DOHH2 (cell line): ENCODE results near the gene LTBR.

ENCODE experiments used
- H3F3A ChIP-seq: fragments of 200-600 bp; sonication (generic), shearing (Covaris generic); 2 replicates; pipeline ENCODE4 v1.6.0; 2016; ENCODE audit warnings: antibody characterized with exemption, mild to moderate bottlenecking; ENCODE audit not compliant: control insufficient read depth, insufficient read depth
- H3K27ac ChIP-seq: fragments of 200-600 bp; sonication (generic); 2 replicates; pipeline ENCODE4 v1.5.1; 2014; ENCODE audit warnings: low read depth, mild to moderate bottlenecking, low read length, moderate library complexity
- H3K27me3 ChIP-seq: fragments of 200-600 bp; sonication (generic); 2 replicates; pipeline ENCODE4 v1.6.1; 2014; ENCODE audit warnings: mild to moderate bottlenecking, low read length, mixed read lengths; ENCODE audit not compliant: control insufficient read depth
- H3K36me3 ChIP-seq: fragments of 200-600 bp; sonication (generic); 2 replicates; pipeline ENCODE4 v1.6.1; 2014; ENCODE audit warnings: mild to moderate bottlenecking, low read length, moderate library complexity, mixed read lengths; ENCODE audit not compliant: control insufficient read depth
- H3K4me1 ChIP-seq: fragments of 200-600 bp; sonication (generic); 2 replicates; pipeline ENCODE4 v1.6.1; 2014; ENCODE audit warnings: mild to moderate bottlenecking, low read length, mixed read lengths; ENCODE audit not compliant: control insufficient read depth
- H3K4me2 ChIP-seq: fragments of 200-600 bp; sonication (generic); 2 replicates; pipeline ENCODE4 v1.6.0; 2014; ENCODE audit warnings: mild to moderate bottlenecking, low read length, moderate library complexity
- H3K4me3 ChIP-seq: fragments of 200-600 bp; sonication (generic); 2 replicates; pipeline ENCODE4 v1.5.1; 2014; ENCODE audit warnings: mild to moderate bottlenecking, low read length, mixed read lengths
- H3K79me2 ChIP-seq: fragments of 200-600 bp; sonication (generic); 2 replicates; pipeline ENCODE4 v1.6.1; 2014; ENCODE audit warnings: mild to moderate bottlenecking, low read length, mixed read lengths; ENCODE audit not compliant: control insufficient read depth
- H3K9me2 ChIP-seq: fragments of 200-600 bp; sonication (generic); replicated peaks from 2 replicates; pipeline ENCODE4 v1.6.1; 2014; ENCODE audit warnings: mild to moderate bottlenecking, low read length, mixed read lengths; ENCODE audit not compliant: control insufficient read depth
- H3K9me3 ChIP-seq: fragments of 200-600 bp; sonication (generic); 2 replicates; pipeline ENCODE4 v1.6.1; 2014; ENCODE audit warnings: antibody characterized with exemption, low read length, mixed read lengths; ENCODE audit not compliant: control insufficient read depth, insufficient read depth
- H4K20me1 ChIP-seq: fragments of 200-600 bp; sonication (generic); 2 replicates; pipeline ENCODE4 v1.6.0; 2014; ENCODE audit warnings: low read depth, mild to moderate bottlenecking, antibody characterized with exemption, low read length, moderate library complexity; ENCODE audit not compliant: control insufficient read depth, insufficient read depth
- EZH2phosphoT487 ChIP-seq: fragments of 200-600 bp; sonication (generic); IDR thresholded peaks from 2 replicates; pipeline ENCODE4 v1.6.1; 2017; ENCODE audit warnings: borderline replicate concordance, mild to moderate bottlenecking, antibody characterized with exemption, low read length, moderate library complexity, mixed read lengths
- TF ChIP-seq, protein P1 (sequence below): fragments of 200-600 bp; sonication (generic); IDR thresholded peaks from one replicate; pipeline ENCODE4 v1.5.1; 2014; ENCODE audit warnings: antibody characterized with exemption, mild to moderate bottlenecking, low read depth, low read length; ENCODE audit not compliant: poor library complexity, severe bottlenecking

Gene LTBR

DNA sequence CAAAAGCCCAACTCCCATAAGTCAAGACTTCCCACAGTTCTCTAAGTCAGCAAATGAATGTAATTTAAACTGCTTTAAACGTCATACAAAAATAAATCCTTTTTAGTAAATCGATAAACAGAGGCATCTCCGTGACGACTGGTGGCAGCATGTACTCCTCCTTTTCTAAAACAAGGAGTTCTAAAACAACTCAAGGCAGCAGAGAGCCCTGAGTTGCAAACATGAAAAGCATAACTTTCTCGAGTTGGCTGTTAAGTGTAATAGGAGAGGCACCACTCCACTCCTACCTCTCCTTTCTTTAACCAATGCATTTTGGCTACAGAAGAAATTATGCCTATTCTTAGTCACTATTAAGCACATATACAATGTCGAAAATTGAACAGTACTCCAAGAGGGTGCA is 22.0 kb downstream of the LTBR start:
- Histone ChIP-seq H3K4me1 (no peaks in the 10 kb centered on the region), H3F3A (no peaks in the 10 kb centered on the region), H3K4me2 (no peak overlapping the region)

DNA sequence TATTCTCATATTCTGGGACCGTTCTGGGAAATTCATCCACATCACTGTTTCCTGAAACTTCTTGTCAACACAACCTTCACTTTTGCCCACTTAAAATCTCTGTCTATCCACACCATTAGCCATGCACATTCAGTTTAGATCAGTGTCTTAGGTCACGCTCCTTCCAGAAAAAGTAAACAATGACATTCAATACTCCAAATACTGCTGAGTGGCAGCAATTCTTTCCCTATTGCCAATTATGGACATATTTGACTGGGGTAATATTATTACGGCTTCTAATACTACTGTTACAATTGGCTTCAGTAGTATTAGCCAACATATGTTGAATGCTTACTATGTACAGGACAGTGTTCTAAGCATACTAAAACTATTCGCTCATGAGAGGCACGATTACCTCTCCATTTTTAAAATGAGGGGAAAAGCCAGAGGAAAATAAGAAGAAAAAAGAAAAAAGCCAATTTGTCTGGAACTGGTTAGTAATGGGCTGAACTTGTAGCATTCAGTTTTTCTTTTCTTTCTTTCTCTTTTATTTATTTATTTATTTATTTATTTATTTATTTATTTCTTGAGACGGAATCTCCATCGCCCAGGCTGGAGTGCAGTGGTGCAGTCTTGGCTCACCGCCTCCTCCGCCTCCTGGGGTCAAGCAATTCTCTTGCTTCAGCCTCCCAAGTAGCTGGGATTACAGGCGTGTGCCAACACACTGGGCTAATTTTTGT is 23.4 kb downstream of the LTBR start:
- no peak for TF ChIP-seq EZH2phosphoT487
- TF ChIP-seq, protein P1, sequence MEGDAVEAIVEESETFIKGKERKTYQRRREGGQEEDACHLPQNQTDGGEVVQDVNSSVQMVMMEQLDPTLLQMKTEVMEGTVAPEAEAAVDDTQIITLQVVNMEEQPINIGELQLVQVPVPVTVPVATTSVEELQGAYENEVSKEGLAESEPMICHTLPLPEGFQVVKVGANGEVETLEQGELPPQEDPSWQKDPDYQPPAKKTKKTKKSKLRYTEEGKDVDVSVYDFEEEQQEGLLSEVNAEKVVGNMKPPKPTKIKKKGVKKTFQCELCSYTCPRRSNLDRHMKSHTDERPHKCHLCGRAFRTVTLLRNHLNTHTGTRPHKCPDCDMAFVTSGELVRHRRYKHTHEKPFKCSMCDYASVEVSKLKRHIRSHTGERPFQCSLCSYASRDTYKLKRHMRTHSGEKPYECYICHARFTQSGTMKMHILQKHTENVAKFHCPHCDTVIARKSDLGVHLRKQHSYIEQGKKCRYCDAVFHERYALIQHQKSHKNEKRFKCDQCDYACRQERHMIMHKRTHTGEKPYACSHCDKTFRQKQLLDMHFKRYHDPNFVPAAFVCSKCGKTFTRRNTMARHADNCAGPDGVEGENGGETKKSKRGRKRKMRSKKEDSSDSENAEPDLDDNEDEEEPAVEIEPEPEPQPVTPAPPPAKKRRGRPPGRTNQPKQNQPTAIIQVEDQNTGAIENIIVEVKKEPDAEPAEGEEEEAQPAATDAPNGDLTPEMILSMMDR, result no peak
- Histone ChIP-seq H3K4me3 (no peak overlapping the region), H3K4me1 (no peaks in the 10 kb centered on the region), H3K79me2 (no peaks in the 10 kb centered on the region), H3K27ac (no peak overlapping the region), H3F3A (no peaks in the 10 kb centered on the region), H3K27me3 (peaks cover 12% of the 10 kb centered on the region; the same call in 1 of the 2 replicates), H4K20me1 (no peaks in the 10 kb centered on the region), H3K9me2 (no peaks in the 10 kb centered on the region), H3K36me3 (no peaks in the 10 kb centered on the region), H3K4me2 (no peak overlapping the region), H3K9me3 (no peaks in the 10 kb centered on the region)

More for the DNA sequence above, 22.0 kb downstream of the LTBR start:
- Histone ChIP-seq H3K9me3 (no peaks in the 10 kb centered on the region), H3K27ac (no peak overlapping the region), H3K9me2 (no peaks in the 10 kb centered on the region), H3K4me3 (no peak overlapping the region), H3K79me2 (no peaks in the 10 kb centered on the region), H4K20me1 (no peaks in the 10 kb centered on the region), H3K27me3 (peaks cover 12% of the 10 kb centered on the region; the same call in 1 of the 2 replicates), H3K36me3 (no peaks in the 10 kb centered on the region)
- TF ChIP-seq, protein P1, result no peak
- no peak for TF ChIP-seq EZH2phosphoT487

DNA sequence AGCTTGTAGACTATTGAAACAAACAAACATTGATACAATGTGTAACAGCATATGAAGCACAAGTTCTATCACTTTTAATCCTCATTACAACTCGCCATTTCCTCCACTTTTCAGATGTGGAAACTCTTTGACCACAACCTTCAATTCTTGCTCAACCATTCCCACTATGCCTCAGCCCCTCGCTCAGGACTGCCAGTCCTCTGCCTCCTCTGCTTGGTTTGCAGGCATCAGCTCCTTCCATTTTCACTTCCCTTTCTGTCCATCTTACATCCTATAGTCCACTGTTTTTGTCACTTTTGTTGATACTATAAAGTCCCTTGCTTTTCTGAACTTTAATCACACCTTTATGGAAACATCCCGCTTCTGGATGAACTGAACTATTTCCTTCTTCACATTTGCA is 32.6 kb downstream of the LTBR start:
- TF ChIP-seq, protein P1, result no peak
- TF ChIP-seq EZH2phosphoT487, result no peak
- H3K4me2 ChIP-seq, result no peak overlapping the region
- H3K4me3 ChIP-seq, result no peak overlapping the region
- H3K36me3 ChIP-seq, result no peaks in the 10 kb centered on the region
- 0 out of 2 replicates have a peak, but pooled peaks cover 2% of the 10 kb centered on the region for H3F3A ChIP-seq
- H3K27me3 ChIP-seq, result peaks cover 3% of the 10 kb centered on the region
- H3K9me3 ChIP-seq, result no peaks in the 10 kb centered on the region
- H4K20me1 ChIP-seq, result no peaks in the 10 kb centered on the region
- H3K27ac ChIP-seq, result no peak overlapping the region
- H3K9me2 ChIP-seq, result no peaks in the 10 kb centered on the region
- H3K4me1 ChIP-seq, result peaks cover 11% of the 10 kb centered on the region
- no peaks in the 10 kb centered on the region for H3K79me2 ChIP-seq
